ENCODE measurements around the gene MRAP.

- no peak for TF ChIP-seq BRCA1 (IDR thresholded peaks at IDR 0.05; ENCODE audit: low read depth, low read length)
- TF ChIP-seq SIN3A (IDR thresholded peaks at IDR 0.05; ENCODE audit: low read depth, low read length), result no peak
- TF ChIP-seq ZBTB11 (CRISPR knock-in tag; IDR thresholded peaks at IDR 0.05), result no peak
- no peak for TF ChIP-seq CTCF (IDR thresholded peaks at IDR 0.05 in 2 of 3, conservative IDR thresholded peaks at IDR 0.05 in 1 of 3; ENCODE audit: control insufficient read depth in 2 of 3, extremely low read depth in 1 of 3, insufficient read depth in 1 of 3, low read depth in 3 of 3, low read length in 3 of 3)
- TF ChIP-seq SMC3 (IDR thresholded peaks at IDR 0.05; ENCODE audit: borderline replicate concordance, low read length), result no peak
- TF ChIP-seq PML (IDR thresholded peaks at IDR 0.05; ENCODE audit: low read length), result no peak
- TF ChIP-seq EZH2 (IDR thresholded peaks at IDR 0.05; ENCODE audit: borderline replicate concordance, control insufficient read depth, low read depth, low read length), result no peak
- no peak for TF ChIP-seq SIX5 (IDR thresholded peaks at IDR 0.05; ENCODE audit: low read depth, low read length, severe bottlenecking)
- no peak for TF ChIP-seq POLR2A (IDR thresholded peaks at IDR 0.05; ENCODE audit: low read depth, low read length)
Measured at GRCh38 chr21:32252136-32252535, 46.5 kb upstream of the MRAP start.
